Measurements from ENCODE around the gene CELSR3.
A peak's percentile ranks its signal among the peaks of the same experiment; 100 is the strongest.

Gene CELSR3

GRCh38 chr3:48595526-48596121 is 67.1 kb downstream of the CELSR3 start:
- H3K4me1 ChIP-seq (ENCODE audit: insufficient read depth, low read length), result no peaks in the 10 kb centered on the region; the same call in none of the 2 replicates
- peaks cover 22% of the 10 kb centered on the region for H3K27me3 ChIP-seq (ENCODE audit: insufficient read depth, low read length)
- peaks cover 35% of the 10 kb centered on the region for H3K36me3 ChIP-seq (ENCODE audit: insufficient read depth, low read depth, low read length)
- H3K4me3 ChIP-seq (ENCODE audit: low read length), result peak overlapping the region; percentile 62; the same call in 1 of the 2 replicates
- no peak overlapping the region for H3K9ac ChIP-seq (ENCODE audit: low read depth, low read length)
- no peak overlapping the region for H3K27ac ChIP-seq (ENCODE audit: low read length)
- H3K9me3 ChIP-seq (ENCODE audit: insufficient read depth, low read depth, low read length), result no peaks in the 10 kb centered on the region

- Histone ChIP-seq H3K27ac (ENCODE audit: low read length) (no peak within 1 kb of the TSS), H3K4me3 (ENCODE audit: low read length) (peak within 1 kb of the TSS; percentile 62), H3K9ac (ENCODE audit: low read depth, low read length) (peak within 1 kb of the TSS; percentile 56), H3K27me3 (ENCODE audit: insufficient read depth, low read length) (peaks cover 22% of the 10 kb centered on the region), H3K36me3 (ENCODE audit: insufficient read depth, low read depth, low read length) (peaks cover 30% of the 10 kb centered on the region), H3K4me1 (ENCODE audit: insufficient read depth, low read length) (no peaks in the 10 kb centered on the region; the same call in none of the 2 replicates), H3K9me3 (ENCODE audit: insufficient read depth, low read depth, low read length) (no peaks in the 10 kb centered on the region)
These were observed 67.6 kb downstream of the CELSR3 start, which contains the start of gene COL7A1 for GRCh38 chr3:48595075-48595525. COL7A1 (minus strand) TSS chr3:48595329; CDS start chr3:48595159, 170 bp downstream.

GRCh38 chr3:48594417-48595049 is 68.2 kb downstream of the CELSR3 start:
- peak overlapping the region; percentile 62 for H3K4me3 ChIP-seq (ENCODE audit: low read length)
- peak overlapping the region; percentile 56 for H3K9ac ChIP-seq (ENCODE audit: low read depth, low read length)
- no peak overlapping the region for H3K27ac ChIP-seq (ENCODE audit: low read length)
- H3K27me3 ChIP-seq (ENCODE audit: insufficient read depth, low read length), result peaks cover 22% of the 10 kb centered on the region
- H3K36me3 ChIP-seq (ENCODE audit: insufficient read depth, low read depth, low read length), result peaks cover 24% of the 10 kb centered on the region
- H3K4me1 ChIP-seq (ENCODE audit: insufficient read depth, low read length), result no peaks in the 10 kb centered on the region; the same call in none of the 2 replicates
- H3K9me3 ChIP-seq (ENCODE audit: insufficient read depth, low read depth, low read length), result no peaks in the 10 kb centered on the region

GRCh38 chr3:48593337-48593736 is 69.3 kb downstream of the CELSR3 start:
- no peak overlapping the region for H3K27ac ChIP-seq (ENCODE audit: low read length)

GRCh38 chr3:48592519-48593087 is 70.1 kb downstream of the CELSR3 start:
- Histone ChIP-seq H3K9ac (ENCODE audit: low read depth, low read length) (no peak overlapping the region; the same call in 1 of the 2 replicates), H3K27me3 (ENCODE audit: insufficient read depth, low read length) (peaks cover 22% of the 10 kb centered on the region), H3K27ac (ENCODE audit: low read length) (no peak overlapping the region), H3K4me1 (ENCODE audit: insufficient read depth, low read length) (no peaks in the 10 kb centered on the region; the same call in 1 of the 2 replicates), H3K9me3 (ENCODE audit: insufficient read depth, low read depth, low read length) (no peaks in the 10 kb centered on the region), H3K36me3 (ENCODE audit: insufficient read depth, low read depth, low read length) (peaks cover 5% of the 10 kb centered on the region), H3K4me3 (ENCODE audit: low read length) (no peak overlapping the region)

More at GRCh38 chr3:48593337-48593736, 69.3 kb downstream of the CELSR3 start:
- Histone ChIP-seq H3K4me3 (ENCODE audit: low read length) (no peak overlapping the region), H3K9me3 (ENCODE audit: insufficient read depth, low read depth, low read length) (no peaks in the 10 kb centered on the region), H3K27me3 (ENCODE audit: insufficient read depth, low read length) (peaks cover 22% of the 10 kb centered on the region), H3K4me1 (ENCODE audit: insufficient read depth, low read length) (no peaks in the 10 kb centered on the region; the same call in none of the 2 replicates), H3K36me3 (ENCODE audit: insufficient read depth, low read depth, low read length) (peaks cover 12% of the 10 kb centered on the region), H3K9ac (ENCODE audit: low read depth, low read length) (no peak overlapping the region)

GRCh38 chr3:48591886-48592518 is 70.7 kb downstream of the CELSR3 start:
- no peaks in the 10 kb centered on the region; the same call in 1 of the 2 replicates for H3K4me1 ChIP-seq (ENCODE audit: insufficient read depth, low read length)
- no peak overlapping the region for H3K9ac ChIP-seq (ENCODE audit: low read depth, low read length)
- H3K27ac ChIP-seq (ENCODE audit: low read length), result no peak overlapping the region
- no peaks in the 10 kb centered on the region for H3K9me3 ChIP-seq (ENCODE audit: insufficient read depth, low read depth, low read length)
- H3K4me3 ChIP-seq (ENCODE audit: low read length), result no peak overlapping the region
- no peaks in the 10 kb centered on the region; the same call in 1 of the 2 replicates for H3K36me3 ChIP-seq (ENCODE audit: insufficient read depth, low read depth, low read length)
- H3K27me3 ChIP-seq (ENCODE audit: insufficient read depth, low read length), result peaks cover 22% of the 10 kb centered on the region

- H3K9ac ChIP-seq (ENCODE audit: low read depth, low read length), result no peak overlapping the region
- H3K27me3 ChIP-seq (ENCODE audit: insufficient read depth, low read length), result peaks cover 22% of the 10 kb centered on the region
- H3K4me1 ChIP-seq (ENCODE audit: insufficient read depth, low read length), result no peaks in the 10 kb centered on the region; the same call in 1 of the 2 replicates
- H3K36me3 ChIP-seq (ENCODE audit: insufficient read depth, low read depth, low read length), result no peaks in the 10 kb centered on the region; the same call in 1 of the 2 replicates
- H3K9me3 ChIP-seq (ENCODE audit: insufficient read depth, low read depth, low read length), result no peaks in the 10 kb centered on the region
- H3K27ac ChIP-seq (ENCODE audit: low read length), result no peak overlapping the region
- no peak overlapping the region for H3K4me3 ChIP-seq (ENCODE audit: low read length)
These were observed 71.2 kb downstream of the CELSR3 start for GRCh38 chr3:48591436-48591835.

- no peaks in the 10 kb centered on the region for H3K27me3 ChIP-seq (ENCODE audit: insufficient read depth, low read length)
- no peaks in the 10 kb centered on the region for H3K9me3 ChIP-seq (ENCODE audit: insufficient read depth, low read depth, low read length)
- no peak overlapping the region for H3K27ac ChIP-seq (ENCODE audit: low read length)
- no peak overlapping the region for H3K9ac ChIP-seq (ENCODE audit: low read depth, low read length)
- no peaks in the 10 kb centered on the region; the same call in 1 of the 2 replicates for H3K36me3 ChIP-seq (ENCODE audit: insufficient read depth, low read depth, low read length)
- H3K4me1 ChIP-seq (ENCODE audit: insufficient read depth, low read length), result no peaks in the 10 kb centered on the region
- H3K4me3 ChIP-seq (ENCODE audit: low read length), result peak overlapping the region; percentile 29; the same call in 1 of the 2 replicates
These were observed 74.5 kb downstream of the CELSR3 start for GRCh38 chr3:48588230-48588629.

- Histone ChIP-seq H3K27me3 (ENCODE audit: insufficient read depth, low read length) (no peaks in the 10 kb centered on the region), H3K4me1 (ENCODE audit: insufficient read depth, low read length) (no peaks in the 10 kb centered on the region), H3K9me3 (ENCODE audit: insufficient read depth, low read depth, low read length) (no peaks in the 10 kb centered on the region), H3K27ac (ENCODE audit: low read length) (no peak overlapping the region), H3K36me3 (ENCODE audit: insufficient read depth, low read depth, low read length) (no peaks in the 10 kb centered on the region; the same call in 1 of the 2 replicates), H3K4me3 (ENCODE audit: low read length) (no peak overlapping the region), H3K9ac (ENCODE audit: low read depth, low read length) (no peak overlapping the region)
These were observed 75.0 kb downstream of the CELSR3 start for GRCh38 chr3:48587686-48588085.
